Measurements from ENCODE around the gene MAEA. TPM values are rescaled to one million over a fixed set of nuclear protein-coding genes. Genes with fewer than 3 reads are reported as not detected.

MAEA gene
- total and polyA plus RNA-seq, 9 of the 15 experiments (the other 6 are each of a cell fraction or from before 2014, with no cell fraction given): 2.1 to 86.5 (median 45.0) TPM

DNA sequence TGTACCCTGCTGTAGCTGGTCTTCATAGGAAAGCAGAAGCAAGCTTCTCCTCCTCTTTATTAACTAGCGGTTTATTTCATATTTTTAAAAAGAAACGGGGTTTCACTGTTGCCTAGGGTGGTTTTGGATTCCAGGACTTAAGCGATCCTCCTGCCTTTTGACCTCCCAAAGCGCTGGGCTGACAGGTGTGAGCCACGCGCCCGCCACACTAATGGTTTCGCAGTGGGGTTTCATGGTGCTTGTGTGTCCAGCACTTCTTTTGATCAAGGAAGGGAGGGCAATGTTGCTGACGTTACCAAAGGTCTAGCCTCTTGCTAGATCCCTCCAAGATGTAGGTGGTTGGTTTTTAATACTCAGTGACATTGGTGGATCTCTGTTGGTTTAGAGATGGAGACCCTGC lies 1.4 kb downstream of the MAEA start:
- peak in 1 of 4 experiments; percentile 17 for DNase-seq (ENCODE audit: extremely low read depth in 1 of 4, low spot score in 3 of 4)
- Histone ChIP-seq H3K9ac (ENCODE audit: insufficient read depth in 1 of 2, low read depth in 2 of 2, low read length in 2 of 2) (peak overlapping the region; percentile 92 to 99), H3K4me1 (replicated peaks in 1 of 2; ENCODE audit: control insufficient read depth in 2 of 2, insufficient read depth in 2 of 2, low read length in 2 of 2) (peaks cover 11 to 40% of the 10 kb centered on the region in 2 experiments; a peak in 4 of 5 replicates), H3K9me1 (ENCODE audit: control insufficient read depth, insufficient read depth, low read length) (no peaks in the 10 kb centered on the region), H3K4me2 (ENCODE audit: insufficient read depth, low read length) (peak overlapping the region; percentile 99), H3K27me3 (ENCODE audit: control insufficient read depth in 2 of 2, insufficient read depth in 2 of 2, low read length in 2 of 2) (no peaks in the 10 kb centered on the region), H3K4me3 (peak overlapping the region; percentile 95), H3K36me3 (ENCODE audit: control insufficient read depth, insufficient read depth, low read length) (peaks cover 40% of the 10 kb centered on the region; the same call in 2 of the 3 replicates), H2AFZ (ENCODE audit: low read depth, low read length) (no peak overlapping the region), H3K9me3 (replicated peaks; ENCODE audit: control insufficient read depth, insufficient read depth, low read depth, low read length) (0 out of 2 replicates have a peak, but pooled peaks cover 2% of the 10 kb centered on the region), H3K79me2 (ENCODE audit: control insufficient read depth, insufficient read depth, low read length) (peaks cover 64% of the 10 kb centered on the region), H4K20me1 (replicated peaks; ENCODE audit: control insufficient read depth, insufficient read depth, low read length) (peaks cover 37% of the 10 kb centered on the region), H3K27ac (ENCODE audit: extremely low read depth, low read depth, low read length) (peak overlapping the region; percentile 88)
- no peak for FAIRE-seq
- no TSS peak for BruUV-seq (replicated peaks)
- in situ Hi-C loops (cut with MboI) (no loop called here), intact Hi-C loops (cut with micrococcal nuclease) (no loop called here)
- 16% methylated on average over 9 of the region's 9 CpGs for WGBS (ENCODE audit: insufficient coverage, low coverage, missing lambda C conversion rate)
- no peak for ATAC-seq
- POLR2A ChIA-PET: interaction anchor here (0.7 to 2.4 kb wide), 6 partner anchors 9 to 175 kb away, joined by 3 to 30 read pairs (median 6); no protein-coding TSS in a partner anchor
- CTCF ChIA-PET (ENCODE audit: low intra/inter-chr PET ratio): no interaction called here
- TF ChIP-seq PHTF2 (CRISPR knock-in tag; IDR thresholded peaks at IDR 0.05): no peak
- no peak for TF ChIP-seq ZBTB17 (CRISPR knock-in tag; IDR thresholded peaks at IDR 0.05)
- TF ChIP-seq DDX20 (tag; IDR thresholded peaks at IDR 0.05; ENCODE audit: low read depth): no peak
- TF ChIP-seq PHF8 (IDR thresholded peaks at IDR 0.05; ENCODE audit: borderline replicate concordance, low read length): no peak
- TF ChIP-seq, protein P1, sequence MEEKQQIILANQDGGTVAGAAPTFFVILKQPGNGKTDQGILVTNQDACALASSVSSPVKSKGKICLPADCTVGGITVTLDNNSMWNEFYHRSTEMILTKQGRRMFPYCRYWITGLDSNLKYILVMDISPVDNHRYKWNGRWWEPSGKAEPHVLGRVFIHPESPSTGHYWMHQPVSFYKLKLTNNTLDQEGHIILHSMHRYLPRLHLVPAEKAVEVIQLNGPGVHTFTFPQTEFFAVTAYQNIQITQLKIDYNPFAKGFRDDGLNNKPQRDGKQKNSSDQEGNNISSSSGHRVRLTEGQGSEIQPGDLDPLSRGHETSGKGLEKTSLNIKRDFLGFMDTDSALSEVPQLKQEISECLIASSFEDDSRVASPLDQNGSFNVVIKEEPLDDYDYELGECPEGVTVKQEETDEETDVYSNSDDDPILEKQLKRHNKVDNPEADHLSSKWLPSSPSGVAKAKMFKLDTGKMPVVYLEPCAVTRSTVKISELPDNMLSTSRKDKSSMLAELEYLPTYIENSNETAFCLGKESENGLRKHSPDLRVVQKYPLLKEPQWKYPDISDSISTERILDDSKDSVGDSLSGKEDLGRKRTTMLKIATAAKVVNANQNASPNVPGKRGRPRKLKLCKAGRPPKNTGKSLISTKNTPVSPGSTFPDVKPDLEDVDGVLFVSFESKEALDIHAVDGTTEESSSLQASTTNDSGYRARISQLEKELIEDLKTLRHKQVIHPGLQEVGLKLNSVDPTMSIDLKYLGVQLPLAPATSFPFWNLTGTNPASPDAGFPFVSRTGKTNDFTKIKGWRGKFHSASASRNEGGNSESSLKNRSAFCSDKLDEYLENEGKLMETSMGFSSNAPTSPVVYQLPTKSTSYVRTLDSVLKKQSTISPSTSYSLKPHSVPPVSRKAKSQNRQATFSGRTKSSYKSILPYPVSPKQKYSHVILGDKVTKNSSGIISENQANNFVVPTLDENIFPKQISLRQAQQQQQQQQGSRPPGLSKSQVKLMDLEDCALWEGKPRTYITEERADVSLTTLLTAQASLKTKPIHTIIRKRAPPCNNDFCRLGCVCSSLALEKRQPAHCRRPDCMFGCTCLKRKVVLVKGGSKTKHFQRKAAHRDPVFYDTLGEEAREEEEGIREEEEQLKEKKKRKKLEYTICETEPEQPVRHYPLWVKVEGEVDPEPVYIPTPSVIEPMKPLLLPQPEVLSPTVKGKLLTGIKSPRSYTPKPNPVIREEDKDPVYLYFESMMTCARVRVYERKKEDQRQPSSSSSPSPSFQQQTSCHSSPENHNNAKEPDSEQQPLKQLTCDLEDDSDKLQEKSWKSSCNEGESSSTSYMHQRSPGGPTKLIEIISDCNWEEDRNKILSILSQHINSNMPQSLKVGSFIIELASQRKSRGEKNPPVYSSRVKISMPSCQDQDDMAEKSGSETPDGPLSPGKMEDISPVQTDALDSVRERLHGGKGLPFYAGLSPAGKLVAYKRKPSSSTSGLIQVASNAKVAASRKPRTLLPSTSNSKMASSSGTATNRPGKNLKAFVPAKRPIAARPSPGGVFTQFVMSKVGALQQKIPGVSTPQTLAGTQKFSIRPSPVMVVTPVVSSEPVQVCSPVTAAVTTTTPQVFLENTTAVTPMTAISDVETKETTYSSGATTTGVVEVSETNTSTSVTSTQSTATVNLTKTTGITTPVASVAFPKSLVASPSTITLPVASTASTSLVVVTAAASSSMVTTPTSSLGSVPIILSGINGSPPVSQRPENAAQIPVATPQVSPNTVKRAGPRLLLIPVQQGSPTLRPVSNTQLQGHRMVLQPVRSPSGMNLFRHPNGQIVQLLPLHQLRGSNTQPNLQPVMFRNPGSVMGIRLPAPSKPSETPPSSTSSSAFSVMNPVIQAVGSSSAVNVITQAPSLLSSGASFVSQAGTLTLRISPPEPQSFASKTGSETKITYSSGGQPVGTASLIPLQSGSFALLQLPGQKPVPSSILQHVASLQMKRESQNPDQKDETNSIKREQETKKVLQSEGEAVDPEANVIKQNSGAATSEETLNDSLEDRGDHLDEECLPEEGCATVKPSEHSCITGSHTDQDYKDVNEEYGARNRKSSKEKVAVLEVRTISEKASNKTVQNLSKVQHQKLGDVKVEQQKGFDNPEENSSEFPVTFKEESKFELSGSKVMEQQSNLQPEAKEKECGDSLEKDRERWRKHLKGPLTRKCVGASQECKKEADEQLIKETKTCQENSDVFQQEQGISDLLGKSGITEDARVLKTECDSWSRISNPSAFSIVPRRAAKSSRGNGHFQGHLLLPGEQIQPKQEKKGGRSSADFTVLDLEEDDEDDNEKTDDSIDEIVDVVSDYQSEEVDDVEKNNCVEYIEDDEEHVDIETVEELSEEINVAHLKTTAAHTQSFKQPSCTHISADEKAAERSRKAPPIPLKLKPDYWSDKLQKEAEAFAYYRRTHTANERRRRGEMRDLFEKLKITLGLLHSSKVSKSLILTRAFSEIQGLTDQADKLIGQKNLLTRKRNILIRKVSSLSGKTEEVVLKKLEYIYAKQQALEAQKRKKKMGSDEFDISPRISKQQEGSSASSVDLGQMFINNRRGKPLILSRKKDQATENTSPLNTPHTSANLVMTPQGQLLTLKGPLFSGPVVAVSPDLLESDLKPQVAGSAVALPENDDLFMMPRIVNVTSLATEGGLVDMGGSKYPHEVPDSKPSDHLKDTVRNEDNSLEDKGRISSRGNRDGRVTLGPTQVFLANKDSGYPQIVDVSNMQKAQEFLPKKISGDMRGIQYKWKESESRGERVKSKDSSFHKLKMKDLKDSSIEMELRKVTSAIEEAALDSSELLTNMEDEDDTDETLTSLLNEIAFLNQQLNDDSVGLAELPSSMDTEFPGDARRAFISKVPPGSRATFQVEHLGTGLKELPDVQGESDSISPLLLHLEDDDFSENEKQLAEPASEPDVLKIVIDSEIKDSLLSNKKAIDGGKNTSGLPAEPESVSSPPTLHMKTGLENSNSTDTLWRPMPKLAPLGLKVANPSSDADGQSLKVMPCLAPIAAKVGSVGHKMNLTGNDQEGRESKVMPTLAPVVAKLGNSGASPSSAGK (IDR thresholded peaks at IDR 0.05): 0 out of 2 replicates have a peak, but pooled peaks have one; percentile 16
- TF ChIP-seq, protein P2, sequence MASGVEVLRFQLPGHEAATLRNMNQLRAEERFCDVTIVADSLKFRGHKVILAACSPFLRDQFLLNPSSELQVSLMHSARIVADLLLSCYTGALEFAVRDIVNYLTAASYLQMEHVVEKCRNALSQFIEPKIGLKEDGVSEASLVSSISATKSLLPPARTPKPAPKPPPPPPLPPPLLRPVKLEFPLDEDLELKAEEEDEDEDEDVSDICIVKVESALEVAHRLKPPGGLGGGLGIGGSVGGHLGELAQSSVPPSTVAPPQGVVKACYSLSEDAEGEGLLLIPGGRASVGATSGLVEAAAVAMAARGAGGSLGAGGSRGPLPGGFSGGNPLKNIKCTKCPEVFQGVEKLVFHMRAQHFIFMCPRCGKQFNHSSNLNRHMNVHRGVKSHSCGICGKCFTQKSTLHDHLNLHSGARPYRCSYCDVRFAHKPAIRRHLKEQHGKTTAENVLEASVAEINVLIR (CRISPR knock-in tag; IDR thresholded peaks at IDR 0.05): no peak
- TF ChIP-seq, protein P3, sequence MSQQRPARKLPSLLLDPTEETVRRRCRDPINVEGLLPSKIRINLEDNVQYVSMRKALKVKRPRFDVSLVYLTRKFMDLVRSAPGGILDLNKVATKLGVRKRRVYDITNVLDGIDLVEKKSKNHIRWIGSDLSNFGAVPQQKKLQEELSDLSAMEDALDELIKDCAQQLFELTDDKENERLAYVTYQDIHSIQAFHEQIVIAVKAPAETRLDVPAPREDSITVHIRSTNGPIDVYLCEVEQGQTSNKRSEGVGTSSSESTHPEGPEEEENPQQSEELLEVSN (IDR thresholded peaks at IDR 0.05; ENCODE audit: borderline replicate concordance in 1 of 2, extremely low read depth in 1 of 2, insufficient read depth in 1 of 2, insufficient read length in 1 of 2, low read depth in 1 of 2, low read length in 1 of 2, poor library complexity in 1 of 2, severe bottlenecking in 1 of 2): peak in 1 of 2 experiments; percentile 26
- no peak for TF ChIP-seq ZBTB8A (IDR thresholded peaks at IDR 0.05; ENCODE audit: partially characterized antibody)
